Fibroblast of lung (primary cell): ENCODE measurements around the gene LENG1. TPM values are rescaled to one million over a fixed set of nuclear protein-coding genes. Genes with fewer than 3 reads are reported as not detected.

Source experiments
- DNase-seq, 2 donors: peaks; one replicate each; pipeline versions ENCODE4 v3.0.0 to v3.0.0-alpha.2; 2010; ENCODE audit warnings: low read depth in 2 of 2
- H2AFZ ChIP-seq: 2 replicates; pipeline ENCODE4 v1.5.1; 2012; ENCODE audit warnings: low read length, control low read depth, inconsistent platforms
- H3K27ac ChIP-seq: 2 replicates; pipeline ENCODE4 v1.5.1; 2011; ENCODE audit warnings: low read length, control low read depth; ENCODE audit not compliant: insufficient read depth
- H3K27me3 ChIP-seq: 2 replicates; pipeline ENCODE4 v1.5.1; 2011; ENCODE audit warnings: mild to moderate bottlenecking, low read length; ENCODE audit not compliant: control insufficient read depth, insufficient read depth
- H3K36me3 ChIP-seq: 2 replicates; pipeline ENCODE4 v1.5.1; 2011; ENCODE audit warnings: low read length; ENCODE audit not compliant: control insufficient read depth, insufficient read depth
- H3K4me1 ChIP-seq: 2 replicates; pipeline ENCODE4 v1.5.1; 2011; ENCODE audit warnings: low read length; ENCODE audit not compliant: control insufficient read depth, insufficient read depth; ENCODE audit errors: extremely low read depth
- H3K4me2 ChIP-seq: 2 replicates; pipeline ENCODE4 v1.5.1; 2011; ENCODE audit warnings: low read length, control low read depth; ENCODE audit not compliant: insufficient read depth; ENCODE audit errors: extremely low read depth
- H3K4me3 ChIP-seq, 4 experiments: fragments of 200-600 bp in 1 of 4; sonication (generic) in 1 of 4; replicated peaks in 1 of 4; 2 replicates each; pipeline ENCODE4 v1.5.1; 2011 to 2016; ENCODE audit warnings: low read length in 4 of 4, low read depth in 3 of 4, mild to moderate bottlenecking in 3 of 4, control low read depth in 2 of 4, inconsistent platforms in 1 of 4, mixed read lengths in 1 of 4; ENCODE audit not compliant: insufficient read depth in 1 of 4; ENCODE audit errors: control extremely low read depth in 1 of 4
- H3K79me2 ChIP-seq: 2 replicates; pipeline ENCODE4 v1.5.1; 2012; ENCODE audit warnings: mild to moderate bottlenecking, low read length, inconsistent platforms; ENCODE audit not compliant: control insufficient read depth, insufficient read depth
- H3K9ac ChIP-seq: 2 replicates; pipeline ENCODE4 v1.5.1; 2011; ENCODE audit warnings: mild to moderate bottlenecking, low read length, control low read depth; ENCODE audit not compliant: insufficient read depth
- H3K9me3 ChIP-seq: 2 replicates; pipeline ENCODE4 v1.5.1; 2012; ENCODE audit warnings: low read depth, low read length; ENCODE audit not compliant: control insufficient read depth, insufficient read depth
- H4K20me1 ChIP-seq: 2 replicates; pipeline ENCODE4 v1.5.1; 2011; ENCODE audit warnings: low read length; ENCODE audit not compliant: control insufficient read depth, insufficient read depth; ENCODE audit errors: extremely low read depth
- EZH2 ChIP-seq: IDR thresholded peaks from 2 replicates; pipeline ENCODE4 v1.5.1; 2012; ENCODE audit warnings: low read length, control low read depth, mild to moderate bottlenecking; ENCODE audit errors: missing control alignments
- polyA plus RNA-seq, 2 donors: library from polyadenylated mRNA; depleted of rRNA in 1 of 2; stranded (reverse) in 1 of 2; unstranded in 1 of 2; fragments of >200 nt; gene quantifications; 2 replicates each; pipeline ENCODE4 v1.2.1, GENCODE V29; 2011 to 2012; ENCODE audit warnings: missing spikeins in 1 of 2
- total RNA-seq: library from RNA; depleted of rRNA; stranded (reverse); fragments of >200 nt; gene quantifications from 2 replicates; pipeline ENCODE4 v1.2.1, GENCODE V29; 2014
- TF ChIP-seq, protein P1 (sequence below), 2 donors: IDR thresholded peaks in 1 of 2; conservative IDR thresholded peaks in 1 of 2; 1 replicate in 1 of 2; 2 replicates in 1 of 2; pipeline ENCODE4 v1.5.1; 2011 to 2012; ENCODE audit warnings: low read length in 2 of 2, control low read depth in 1 of 2, inconsistent platforms in 1 of 2, low read depth in 1 of 2, mild to moderate bottlenecking in 1 of 2

Gene LENG1
- total and polyA plus RNA-seq, 2 donors (not counting 1 experiment from before 2014, with no cell fraction given) = 3.2 to 7.3 TPM

DNA sequence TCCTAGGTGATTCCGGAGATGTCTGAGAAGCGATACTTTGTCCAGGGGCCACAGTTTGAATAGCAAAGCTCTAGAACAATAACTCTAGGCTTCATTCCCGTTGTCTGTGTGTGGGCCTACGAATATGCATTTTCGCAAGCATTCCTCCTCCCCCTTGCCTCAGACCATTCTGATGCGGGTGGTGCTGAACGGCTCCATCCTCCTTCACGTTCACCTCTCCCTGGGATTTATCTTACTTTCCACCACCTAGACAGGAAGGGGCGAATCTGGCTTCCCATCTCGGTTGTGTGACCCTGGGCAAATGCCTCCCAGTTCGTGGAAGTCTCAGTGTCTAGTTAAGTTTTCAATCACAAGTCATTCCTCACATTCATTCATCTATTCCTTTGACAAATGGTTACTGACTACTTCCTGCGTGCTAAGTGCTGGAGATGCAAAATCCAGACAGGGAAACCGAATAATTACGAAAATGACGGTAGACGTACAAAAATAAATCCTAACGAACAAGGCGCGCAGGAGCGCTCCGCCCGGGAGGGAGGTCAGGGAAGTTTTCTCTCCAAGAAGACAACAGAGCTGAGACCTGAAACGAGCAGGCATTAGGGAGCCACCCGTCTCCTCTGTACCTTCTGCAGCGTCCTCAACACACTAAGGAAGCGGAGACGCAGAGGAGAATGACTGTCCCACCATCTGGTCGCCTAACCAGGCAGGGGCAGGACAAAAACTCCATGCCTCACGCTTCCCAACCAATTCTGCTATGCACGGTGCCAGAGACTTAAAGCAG lies 23.2 kb downstream of the LENG1 start:
- H4K20me1 ChIP-seq = no peaks in the 10 kb centered on the region
- no peak overlapping the region for H3K9ac ChIP-seq
- H3K4me3 ChIP-seq = peak overlapping the region; percentile 58 to 84 (median 74)
- no peak for TF ChIP-seq EZH2
- TF ChIP-seq, protein P1, sequence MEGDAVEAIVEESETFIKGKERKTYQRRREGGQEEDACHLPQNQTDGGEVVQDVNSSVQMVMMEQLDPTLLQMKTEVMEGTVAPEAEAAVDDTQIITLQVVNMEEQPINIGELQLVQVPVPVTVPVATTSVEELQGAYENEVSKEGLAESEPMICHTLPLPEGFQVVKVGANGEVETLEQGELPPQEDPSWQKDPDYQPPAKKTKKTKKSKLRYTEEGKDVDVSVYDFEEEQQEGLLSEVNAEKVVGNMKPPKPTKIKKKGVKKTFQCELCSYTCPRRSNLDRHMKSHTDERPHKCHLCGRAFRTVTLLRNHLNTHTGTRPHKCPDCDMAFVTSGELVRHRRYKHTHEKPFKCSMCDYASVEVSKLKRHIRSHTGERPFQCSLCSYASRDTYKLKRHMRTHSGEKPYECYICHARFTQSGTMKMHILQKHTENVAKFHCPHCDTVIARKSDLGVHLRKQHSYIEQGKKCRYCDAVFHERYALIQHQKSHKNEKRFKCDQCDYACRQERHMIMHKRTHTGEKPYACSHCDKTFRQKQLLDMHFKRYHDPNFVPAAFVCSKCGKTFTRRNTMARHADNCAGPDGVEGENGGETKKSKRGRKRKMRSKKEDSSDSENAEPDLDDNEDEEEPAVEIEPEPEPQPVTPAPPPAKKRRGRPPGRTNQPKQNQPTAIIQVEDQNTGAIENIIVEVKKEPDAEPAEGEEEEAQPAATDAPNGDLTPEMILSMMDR (conservative IDR thresholded peaks at IDR 0.05 in 1 of 2, IDR thresholded peaks at IDR 0.05 in 1 of 2; ENCODE audit: low read depth in 1 of 2, low read length in 2 of 2) = no peak
- peak overlapping the region; percentile 18 for H3K27ac ChIP-seq
- H2AFZ ChIP-seq = peak overlapping the region; percentile 95
- H3K9me3 ChIP-seq = no peaks in the 10 kb centered on the region
- DNase-seq = peak; percentile 7 to 14
- H3K79me2 ChIP-seq = peaks cover 36% of the 10 kb centered on the region
- H3K27me3 ChIP-seq = no peaks in the 10 kb centered on the region
- peaks cover 11% of the 10 kb centered on the region for H3K4me1 ChIP-seq
- peak overlapping the region; percentile 99 for H3K4me2 ChIP-seq
- H3K36me3 ChIP-seq = peaks cover 4% of the 10 kb centered on the region

GRCh38 chr19:54133957-54134590 lies 25.4 kb downstream of the LENG1 start:
- peaks cover 14% of the 10 kb centered on the region for H3K79me2 ChIP-seq
- TF ChIP-seq, protein P1 (conservative IDR thresholded peaks at IDR 0.05 in 1 of 2, IDR thresholded peaks at IDR 0.05 in 1 of 2; ENCODE audit: low read depth in 1 of 2, low read length in 2 of 2) = no peak
- no peak for TF ChIP-seq EZH2
- no peak for DNase-seq

DNA sequence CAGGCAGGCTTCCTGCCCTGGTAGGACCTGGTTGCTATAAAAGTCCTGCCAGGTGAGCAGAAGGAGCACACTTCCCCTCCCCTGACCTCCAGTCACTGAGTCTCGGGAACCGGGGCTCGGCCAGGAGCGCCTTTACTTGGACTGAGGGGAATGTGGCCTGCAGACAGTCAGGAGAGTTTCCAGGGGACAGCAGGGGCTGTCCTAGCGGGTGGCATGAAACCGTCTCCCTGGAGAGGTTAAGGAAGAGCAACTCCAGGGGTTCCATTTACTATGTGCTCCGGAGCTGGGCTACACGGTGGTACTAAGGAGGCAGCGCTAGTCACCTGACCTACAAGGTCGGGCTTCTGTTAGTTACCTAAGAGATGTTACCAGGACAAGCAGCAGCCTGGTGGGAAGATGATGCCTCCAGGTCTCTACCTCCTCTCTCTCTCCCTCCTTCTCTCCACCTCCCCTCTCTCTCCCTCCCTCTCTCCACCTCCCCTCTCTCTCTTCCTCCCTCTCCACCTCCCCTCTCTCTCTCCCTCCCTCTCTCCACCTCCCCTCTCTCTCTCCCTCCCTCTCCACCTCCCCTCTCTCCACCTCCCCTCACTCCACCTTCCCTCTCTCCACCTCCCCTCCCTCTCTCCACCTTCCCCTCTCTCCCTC lies 26.1 kb downstream of the LENG1 start:
- Histone ChIP-seq H3K27me3 (no peaks in the 10 kb centered on the region), H4K20me1 (no peaks in the 10 kb centered on the region), H3K36me3 (peaks cover 13% of the 10 kb centered on the region), H2AFZ (no peak overlapping the region), H3K4me2 (no peak overlapping the region), H3K4me3 (no peak overlapping the region), H3K4me1 (peaks cover 4% of the 10 kb centered on the region), H3K27ac (no peak overlapping the region), H3K79me2 (peaks cover 7% of the 10 kb centered on the region), H3K9me3 (no peaks in the 10 kb centered on the region), H3K9ac (no peak overlapping the region)
- TF ChIP-seq, protein P1 (conservative IDR thresholded peaks at IDR 0.05 in 1 of 2, IDR thresholded peaks at IDR 0.05 in 1 of 2; ENCODE audit: low read depth in 1 of 2, low read length in 2 of 2) = no peak
- TF ChIP-seq EZH2 = no peak
- DNase-seq = peak in 1 of 2 donors; percentile 53

More at GRCh38 chr19:54133957-54134590, 25.4 kb downstream of the LENG1 start:
- Histone ChIP-seq H3K36me3 (peaks cover 8% of the 10 kb centered on the region), H2AFZ (no peak overlapping the region), H3K27me3 (no peaks in the 10 kb centered on the region), H3K27ac (no peak overlapping the region), H4K20me1 (no peaks in the 10 kb centered on the region), H3K4me1 (peaks cover 6% of the 10 kb centered on the region), H3K4me2 (no peak overlapping the region), H3K9ac (no peak overlapping the region), H3K9me3 (no peaks in the 10 kb centered on the region), H3K4me3 (no peak overlapping the region)
